Panc1 (cell line): ENCODE measurements around the gene FRY. TPM values are rescaled to one million over a fixed set of nuclear protein-coding genes. Genes with fewer than 3 reads are reported as not detected.

Source experiments
- ATAC-seq: fragments of 200-7000 bp; cut with Tn5 transposase; 2 replicates; pipeline ENCODE4 v1.9.1; 2020; ENCODE audit warnings: mild to moderate bottlenecking, moderate library complexity
- BruUV-seq: library from RNA; stranded (reverse); fragments of 400-500 nt; replicated peaks from 2 replicates; lab custom pipeline; 2021; lab: Mats Ljungman, UMichigan
- CTCF ChIA-PET: fragments of 300-600 bp; sonication (Branson Sonifier 250); formaldehyde crosslinking; loops from one replicate; lab custom pipeline; 2022; ENCODE audit warnings: antibody characterized with exemption; lab: Charles Lee
- POLR2A ChIA-PET: fragments of 300-600 bp; sonication (Branson Sonifier 250); formaldehyde crosslinking; loops from one replicate; lab custom pipeline; 2022; ENCODE audit warnings: antibody characterized with exemption; lab: Charles Lee
- DNase-seq: peaks from one replicate; pipeline ENCODE4 v3.0.0-alpha.2; 2010; ENCODE audit warnings: low read depth, low spot score
- H3K27ac ChIP-seq: 2 replicates; pipeline ENCODE4 v1.5.1; 2011; ENCODE audit warnings: mild to moderate bottlenecking, low read length, inconsistent platforms
- H3K27me3 ChIP-seq: fragments of 200-500 bp; sonication (Bioruptor generic); 2 replicates; pipeline ENCODE4 v1.6.0; 2014; ENCODE audit warnings: low read length, inconsistent platforms; ENCODE audit not compliant: control insufficient read depth, insufficient read depth
- H3K36me3 ChIP-seq: fragments of 200-500 bp; sonication (Bioruptor generic); 2 replicates; pipeline ENCODE4 v1.5.1; 2014; ENCODE audit warnings: inconsistent platforms, mild to moderate bottlenecking, low read length, moderate library complexity; ENCODE audit not compliant: control insufficient read depth, insufficient read depth
- H3K4me1 ChIP-seq: 2 replicates; pipeline ENCODE4 v1.5.1; 2011; ENCODE audit warnings: inconsistent platforms, mild to moderate bottlenecking, low read length, moderate library complexity; ENCODE audit not compliant: control insufficient read depth, insufficient read depth
- H3K4me3 ChIP-seq, 2 experiments: 2 replicates each; pipeline ENCODE4 v1.5.1; 2011 to 2012; ENCODE audit warnings: low read depth in 2 of 2, low read length in 2 of 2, mild to moderate bottlenecking in 2 of 2, inconsistent platforms in 1 of 2, moderate library complexity in 1 of 2
- H3K9me3 ChIP-seq: fragments of 200-500 bp; sonication (Bioruptor generic); 2 replicates; pipeline ENCODE4 v1.5.1; 2014; ENCODE audit warnings: low read depth, mild to moderate bottlenecking, inconsistent platforms, low read length, moderate library complexity; ENCODE audit not compliant: control insufficient read depth, insufficient read depth
- CTCF ChIP-seq: fragments of 450-650 bp; IDR thresholded peaks from 2 replicates; pipeline ENCODE4 v1.5.1; 2017; ENCODE audit warnings: mild to moderate bottlenecking
- POLR2AphosphoS5 ChIP-seq: IDR thresholded peaks from 2 replicates; pipeline ENCODE4 v1.6.1; 2012; ENCODE audit warnings: mild to moderate bottlenecking, low read depth, low read length, moderate library complexity
- SIN3A ChIP-seq: IDR thresholded peaks from 2 replicates; pipeline ENCODE4 v1.6.1; 2012; ENCODE audit warnings: low read depth, mild to moderate bottlenecking, low read length, moderate library complexity, borderline replicate concordance; ENCODE audit not compliant: insufficient read depth
- TCF7L2 ChIP-seq: IDR thresholded peaks from 2 replicates; pipeline ENCODE4 v1.6.1; 2011; ENCODE audit warnings: mild to moderate bottlenecking, low read depth, low read length, inconsistent platforms
- in situ Hi-C: cut with HindIII; loops from 2 replicates; pipeline ENCODE4 v1.10.0; 2016; ENCODE audit warnings: low sequenced_read_pairs, low pct_unique_long_range_greater_than_20kb
- intact Hi-C: fragments of 100-400 bp; cut with micrococcal nuclease; formaldehyde crosslinking; loops from one replicate; pipeline ENCODE4 v1.10.0; 2022; ENCODE audit not compliant: unreplicated experiment
- total RNA-seq: library from RNA; stranded (reverse); gene quantifications from one replicate; pipeline ENCODE4 v1.2.1, GENCODE V29; 2021; ENCODE audit not compliant: unreplicated experiment
- TF ChIP-seq, protein P1 (sequence below), 2 experiments: IDR thresholded peaks; 2 replicates each; pipeline ENCODE4 v1.6.1; 2011 to 2012; ENCODE audit warnings: low read depth in 2 of 2, control low read depth in 1 of 2, low read length in 1 of 2, mild to moderate bottlenecking in 1 of 2, moderate library complexity in 1 of 2; ENCODE audit not compliant: insufficient read depth in 1 of 2

Gene FRY
- total RNA-seq, 1 experiment from 2014 or later: 0.18 TPM

DNA sequence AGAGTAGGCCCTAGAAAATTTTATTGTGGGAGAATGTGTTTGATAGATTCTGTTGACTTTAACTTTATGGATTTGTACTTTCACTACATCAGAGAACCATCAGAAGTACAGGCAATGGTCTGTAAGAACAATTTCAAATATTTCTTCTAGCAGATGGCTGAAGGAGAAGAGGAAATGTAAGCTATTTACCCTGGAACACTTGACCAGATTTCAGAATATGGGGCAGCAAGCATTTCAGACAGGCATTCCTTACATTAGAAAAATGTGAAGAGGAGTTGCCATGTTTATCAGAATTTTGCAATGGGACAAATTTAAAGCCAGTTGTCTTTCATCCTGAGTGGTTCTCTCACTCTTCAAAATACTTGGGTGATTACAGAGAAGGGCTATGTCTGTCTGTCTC, 7.5 kb downstream of the FRY start:
- ChIA-PET CTCF (no interaction called here), POLR2A (no interaction called here)
- in situ Hi-C loops: no loop called here

DNA sequence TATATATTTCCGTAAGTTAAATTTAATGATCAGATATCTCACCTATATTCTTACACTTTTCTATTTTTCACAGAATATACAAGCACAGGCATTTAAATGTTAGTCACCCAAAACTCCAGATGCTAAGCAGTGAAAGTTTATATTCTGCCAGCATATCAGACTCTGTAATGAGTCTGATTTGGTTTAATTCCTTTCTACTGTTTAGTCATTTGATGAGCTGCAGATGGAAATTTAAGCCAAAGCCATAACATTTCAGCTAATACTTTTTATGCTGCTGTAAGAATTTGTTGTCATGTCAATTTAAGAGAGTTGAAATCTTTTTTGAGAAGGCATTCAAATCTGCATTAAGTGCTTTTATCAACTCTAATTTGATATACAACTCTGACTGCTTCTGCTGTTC, 8.0 kb downstream of the FRY start:
- ChIA-PET CTCF (no interaction called here), POLR2A (no interaction called here)
- DNase-seq (no peak), ATAC-seq (no peak)
- Histone ChIP-seq H3K4me1 (no peaks in the 10 kb centered on the region), H3K36me3 (no peaks in the 10 kb centered on the region), H3K4me3 (no peak overlapping the region), H3K27me3 (no peaks in the 10 kb centered on the region), H3K27ac (no peak overlapping the region), H3K9me3 (no peaks in the 10 kb centered on the region)
- no TSS peak for BruUV-seq
- TF ChIP-seq, protein P1, sequence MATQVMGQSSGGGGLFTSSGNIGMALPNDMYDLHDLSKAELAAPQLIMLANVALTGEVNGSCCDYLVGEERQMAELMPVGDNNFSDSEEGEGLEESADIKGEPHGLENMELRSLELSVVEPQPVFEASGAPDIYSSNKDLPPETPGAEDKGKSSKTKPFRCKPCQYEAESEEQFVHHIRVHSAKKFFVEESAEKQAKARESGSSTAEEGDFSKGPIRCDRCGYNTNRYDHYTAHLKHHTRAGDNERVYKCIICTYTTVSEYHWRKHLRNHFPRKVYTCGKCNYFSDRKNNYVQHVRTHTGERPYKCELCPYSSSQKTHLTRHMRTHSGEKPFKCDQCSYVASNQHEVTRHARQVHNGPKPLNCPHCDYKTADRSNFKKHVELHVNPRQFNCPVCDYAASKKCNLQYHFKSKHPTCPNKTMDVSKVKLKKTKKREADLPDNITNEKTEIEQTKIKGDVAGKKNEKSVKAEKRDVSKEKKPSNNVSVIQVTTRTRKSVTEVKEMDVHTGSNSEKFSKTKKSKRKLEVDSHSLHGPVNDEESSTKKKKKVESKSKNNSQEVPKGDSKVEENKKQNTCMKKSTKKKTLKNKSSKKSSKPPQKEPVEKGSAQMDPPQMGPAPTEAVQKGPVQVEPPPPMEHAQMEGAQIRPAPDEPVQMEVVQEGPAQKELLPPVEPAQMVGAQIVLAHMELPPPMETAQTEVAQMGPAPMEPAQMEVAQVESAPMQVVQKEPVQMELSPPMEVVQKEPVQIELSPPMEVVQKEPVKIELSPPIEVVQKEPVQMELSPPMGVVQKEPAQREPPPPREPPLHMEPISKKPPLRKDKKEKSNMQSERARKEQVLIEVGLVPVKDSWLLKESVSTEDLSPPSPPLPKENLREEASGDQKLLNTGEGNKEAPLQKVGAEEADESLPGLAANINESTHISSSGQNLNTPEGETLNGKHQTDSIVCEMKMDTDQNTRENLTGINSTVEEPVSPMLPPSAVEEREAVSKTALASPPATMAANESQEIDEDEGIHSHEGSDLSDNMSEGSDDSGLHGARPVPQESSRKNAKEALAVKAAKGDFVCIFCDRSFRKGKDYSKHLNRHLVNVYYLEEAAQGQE (IDR thresholded peaks at IDR 0.05; ENCODE audit: insufficient read depth in 1 of 2, low read depth in 2 of 2, low read length in 1 of 2): no peak
- TF ChIP-seq CTCF: no peak
- no peak for TF ChIP-seq TCF7L2
- no peak for TF ChIP-seq POLR2AphosphoS5
- TF ChIP-seq SIN3A: no peak
- in situ Hi-C loops: no loop called here
- intact Hi-C loops: no loop called here

More for the DNA sequence above, 7.5 kb downstream of the FRY start:
- ATAC-seq (no peak), DNase-seq (no peak)
- no peak for TF ChIP-seq POLR2AphosphoS5
- TF ChIP-seq SIN3A: no peak
- no peak for TF ChIP-seq CTCF
- TF ChIP-seq, protein P1 (IDR thresholded peaks at IDR 0.05; ENCODE audit: insufficient read depth in 1 of 2, low read depth in 2 of 2, low read length in 1 of 2): no peak
- no peak for TF ChIP-seq TCF7L2
- no peak overlapping the region for H3K27ac ChIP-seq
- H3K4me3 ChIP-seq: no peak overlapping the region
- H3K36me3 ChIP-seq: no peaks in the 10 kb centered on the region
- intact Hi-C loops: no loop called here
- BruUV-seq: no TSS peak
- no peaks in the 10 kb centered on the region for H3K9me3 ChIP-seq
- H3K27me3 ChIP-seq: no peaks in the 10 kb centered on the region
- H3K4me1 ChIP-seq: no peaks in the 10 kb centered on the region
